MM.1S (cell line): ENCODE results near the gene RPGR.

Experiments used
- DNase-seq: peaks from one replicate; pipeline ENCODE4 v3.0.0-alpha.2; 2015
- H2AFZ ChIP-seq: fragments of 300-600 bp; sonication (generic); 2 replicates; pipeline ENCODE4 v1.6.0; 2016; ENCODE audit warnings: antibody characterized with exemption, low read length
- H3F3A ChIP-seq: fragments of 300-600 bp; sonication (generic); 2 replicates; pipeline ENCODE4 v1.6.1; 2016; ENCODE audit warnings: mild to moderate bottlenecking, antibody characterized with exemption, low read length, moderate library complexity, mixed read lengths; ENCODE audit not compliant: insufficient read depth
- H3K27ac ChIP-seq: fragments of 300-600 bp; sonication (generic); 2 replicates; pipeline ENCODE4 v1.5.1; 2016; ENCODE audit warnings: mild to moderate bottlenecking, low read length
- H3K27me3 ChIP-seq: fragments of 300-600 bp; sonication (generic); replicated peaks from 2 replicates; pipeline ENCODE4 v1.6.0; 2016; ENCODE audit warnings: low read length; ENCODE audit not compliant: insufficient read depth
- H3K36me3 ChIP-seq: fragments of 300-600 bp; sonication (generic); replicated peaks from 2 replicates; pipeline ENCODE4 v1.6.1; 2016; ENCODE audit warnings: mild to moderate bottlenecking, low read length, mixed read lengths; ENCODE audit not compliant: insufficient read depth
- H3K4me1 ChIP-seq: fragments of 300-600 bp; sonication (generic); 2 replicates; pipeline ENCODE4 v1.6.1; 2016; ENCODE audit warnings: low read length, mixed read lengths
- H3K4me2 ChIP-seq: fragments of 300-600 bp; sonication (generic); 2 replicates; pipeline ENCODE4 v1.6.0; 2016; ENCODE audit warnings: low read depth, low read length
- H3K4me3 ChIP-seq: fragments of 300-600 bp; sonication (generic); 2 replicates; pipeline ENCODE4 v1.5.1; 2016; ENCODE audit warnings: low read length, mixed read lengths
- H3K79me2 ChIP-seq: fragments of 300-600 bp; sonication (generic); 2 replicates; pipeline ENCODE4 v1.6.1; 2016; ENCODE audit warnings: mixed run types, low read length, mixed read lengths
- H3K9ac ChIP-seq: fragments of 300-600 bp; sonication (generic); 2 replicates; pipeline ENCODE4 v1.6.1; 2016; ENCODE audit warnings: low read length, mixed read lengths
- H3K9me2 ChIP-seq: fragments of 300-600 bp; sonication (generic); replicated peaks from 2 replicates; pipeline ENCODE4 v1.6.1; 2016; ENCODE audit warnings: mild to moderate bottlenecking, low read length, mixed read lengths; ENCODE audit not compliant: insufficient read depth
- H3K9me3 ChIP-seq: fragments of 300-600 bp; sonication (generic); replicated peaks from 2 replicates; pipeline ENCODE4 v1.6.1; 2016; ENCODE audit warnings: mild to moderate bottlenecking, low read length, mixed read lengths; ENCODE audit not compliant: insufficient read depth
- H4K20me1 ChIP-seq: fragments of 300-600 bp; sonication (generic); 2 replicates; pipeline ENCODE4 v1.6.1; 2016; ENCODE audit warnings: mild to moderate bottlenecking, low read length, moderate library complexity, mixed read lengths; ENCODE audit not compliant: insufficient read depth
- EZH2 ChIP-seq: fragments of 300-600 bp; sonication (generic); optimal IDR thresholded peaks from 2 replicates; pipeline ENCODE3; 2017; ENCODE audit warnings: low read depth, mild to moderate bottlenecking, antibody characterized with exemption, low read length, mixed read lengths
- EZH2phosphoT487 ChIP-seq: fragments of 300-600 bp; sonication (generic); IDR thresholded peaks from 2 replicates; pipeline ENCODE4 v1.6.1; 2018; ENCODE audit warnings: antibody characterized with exemption, low read length
- TF ChIP-seq, protein P1 (sequence below): fragments of 300-600 bp; sonication (generic); IDR thresholded peaks from 2 replicates; pipeline ENCODE4 v1.5.1; 2016; ENCODE audit warnings: antibody characterized with exemption, low read length, mixed read lengths

Gene RPGR

DNA sequence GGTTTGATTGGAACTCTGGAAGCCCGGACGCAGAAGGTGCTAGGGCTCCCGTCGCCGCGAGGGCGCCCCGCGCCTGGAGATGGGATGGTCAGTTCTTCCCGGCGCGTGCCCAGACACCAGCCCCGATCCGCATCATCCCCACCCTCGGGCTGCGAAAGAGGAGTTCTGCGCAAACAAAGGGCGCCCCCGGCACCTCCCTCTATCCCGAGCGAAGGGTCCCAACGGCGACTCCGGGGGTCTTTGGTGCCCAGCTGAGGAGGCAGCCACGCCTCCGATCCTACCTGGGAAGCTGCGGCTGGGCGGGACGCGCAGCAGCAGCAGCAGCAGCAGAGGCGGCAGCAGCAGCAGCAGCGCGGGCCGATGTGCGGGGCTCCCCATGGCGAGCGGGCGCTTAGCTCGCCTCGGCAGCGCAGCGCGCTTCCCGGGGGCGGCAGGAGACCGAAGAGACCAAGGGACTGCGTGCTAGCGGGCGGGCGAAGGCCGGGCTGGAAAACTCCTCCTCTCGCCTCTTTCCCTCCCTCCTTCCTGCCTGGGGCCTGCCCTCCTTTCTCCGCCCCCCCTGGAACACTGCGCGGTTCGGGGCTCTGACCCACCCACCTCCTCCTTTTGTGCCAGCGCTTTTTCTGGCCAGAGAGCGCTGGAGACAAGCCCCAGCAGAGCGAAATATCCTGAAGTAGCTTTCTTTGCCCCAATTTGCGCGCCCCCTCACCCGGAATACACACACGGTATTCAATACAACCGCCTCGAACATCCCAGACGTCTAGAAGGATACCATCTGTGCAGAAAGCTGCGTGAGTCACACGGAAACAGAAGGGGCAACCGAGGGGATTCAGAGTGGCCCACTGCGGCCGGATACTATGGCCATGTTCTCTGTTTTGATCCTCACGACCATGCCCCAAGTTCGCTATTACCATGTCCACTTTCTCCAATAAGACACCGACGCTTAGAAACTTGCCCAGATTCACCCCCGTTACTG, 106.6 kb downstream of the RPGR start, which contains the start of gene SRPX:
TSS of gene SRPX (minus strand) at position 457 of the 976 bp plus-strand sequence. CDS start at position 378, 79 bp downstream.
- no peaks in the 10 kb centered on the region for H3K79me2 ChIP-seq
- peak within 1 kb of the TSS; percentile 82 for H3K4me2 ChIP-seq
- peak within 1 kb of the TSS; percentile 55 for H3K4me3 ChIP-seq
- no peaks in the 10 kb centered on the region for H3F3A ChIP-seq
- DNase-seq, result no peak
- no peaks in the 10 kb centered on the region for H4K20me1 ChIP-seq
- no peaks in the 10 kb centered on the region for H3K36me3 ChIP-seq
- TF ChIP-seq, protein P1, sequence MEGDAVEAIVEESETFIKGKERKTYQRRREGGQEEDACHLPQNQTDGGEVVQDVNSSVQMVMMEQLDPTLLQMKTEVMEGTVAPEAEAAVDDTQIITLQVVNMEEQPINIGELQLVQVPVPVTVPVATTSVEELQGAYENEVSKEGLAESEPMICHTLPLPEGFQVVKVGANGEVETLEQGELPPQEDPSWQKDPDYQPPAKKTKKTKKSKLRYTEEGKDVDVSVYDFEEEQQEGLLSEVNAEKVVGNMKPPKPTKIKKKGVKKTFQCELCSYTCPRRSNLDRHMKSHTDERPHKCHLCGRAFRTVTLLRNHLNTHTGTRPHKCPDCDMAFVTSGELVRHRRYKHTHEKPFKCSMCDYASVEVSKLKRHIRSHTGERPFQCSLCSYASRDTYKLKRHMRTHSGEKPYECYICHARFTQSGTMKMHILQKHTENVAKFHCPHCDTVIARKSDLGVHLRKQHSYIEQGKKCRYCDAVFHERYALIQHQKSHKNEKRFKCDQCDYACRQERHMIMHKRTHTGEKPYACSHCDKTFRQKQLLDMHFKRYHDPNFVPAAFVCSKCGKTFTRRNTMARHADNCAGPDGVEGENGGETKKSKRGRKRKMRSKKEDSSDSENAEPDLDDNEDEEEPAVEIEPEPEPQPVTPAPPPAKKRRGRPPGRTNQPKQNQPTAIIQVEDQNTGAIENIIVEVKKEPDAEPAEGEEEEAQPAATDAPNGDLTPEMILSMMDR, result no peak
- TF ChIP-seq EZH2phosphoT487 (no peak), EZH2 (no peak)
- H3K27ac ChIP-seq, result no peak within 1 kb of the TSS
- no peaks in the 10 kb centered on the region for H3K4me1 ChIP-seq
- H3K9ac ChIP-seq, result no peak within 1 kb of the TSS; the same call in 1 of the 2 replicates
- H3K9me3 ChIP-seq, result no peaks in the 10 kb centered on the region
- no peaks in the 10 kb centered on the region for H3K27me3 ChIP-seq
- H3K9me2 ChIP-seq, result no peaks in the 10 kb centered on the region
- peak within 1 kb of the TSS; percentile 63 for H2AFZ ChIP-seq

DNA sequence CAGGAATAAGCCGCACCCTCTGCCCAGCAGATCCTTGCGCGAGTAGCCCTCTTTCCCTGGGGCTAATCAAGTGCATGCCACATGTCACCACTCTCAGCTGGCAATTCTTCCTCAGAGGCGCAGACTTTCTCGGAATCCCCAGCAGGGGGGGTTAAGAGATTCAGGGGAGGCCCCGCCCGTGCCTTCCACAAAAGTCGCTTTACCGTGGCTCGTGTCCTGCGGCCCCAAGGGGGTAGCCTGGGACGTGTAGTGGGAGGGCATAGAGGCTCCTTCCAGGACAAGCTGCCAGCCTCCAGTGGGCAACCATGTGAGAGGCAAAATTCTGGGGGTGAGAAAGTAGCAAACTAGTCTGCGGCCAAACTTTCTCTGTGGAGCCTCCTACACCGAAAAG, 107.3 kb downstream of the RPGR start:
- Histone ChIP-seq H3K4me1 (no peaks in the 10 kb centered on the region), H2AFZ (peak overlapping the region; percentile 63), H3K9me2 (no peaks in the 10 kb centered on the region), H3K4me2 (peak overlapping the region; percentile 82), H3K4me3 (peak overlapping the region; percentile 55), H3K36me3 (no peaks in the 10 kb centered on the region), H3F3A (no peaks in the 10 kb centered on the region), H3K79me2 (no peaks in the 10 kb centered on the region), H4K20me1 (no peaks in the 10 kb centered on the region), H3K27ac (no peak overlapping the region), H3K9ac (no peak overlapping the region; the same call in 1 of the 2 replicates), H3K27me3 (no peaks in the 10 kb centered on the region), H3K9me3 (no peaks in the 10 kb centered on the region)
- peak; percentile 49 for DNase-seq
- no peak for TF ChIP-seq EZH2
- TF ChIP-seq, protein P1, result peak; percentile 39
